Right ventricle myocardium superior (tissue), 1 donor: ENCODE results near the gene AVEN. TPM values are rescaled to one million over a fixed set of nuclear protein-coding genes. Genes with fewer than 3 reads are reported as not detected.

Experiments used
- ATAC-seq: fragments of 200-7000 bp; cut with Tn5 transposase; one replicate; pipeline ENCODE4 v1.9.1; 2020; ENCODE audit warnings: mild to moderate bottlenecking; ENCODE audit not compliant: poor library complexity
- DNase-seq: peaks from one replicate; pipeline ENCODE4 v3.0.0-alpha.2; 2020
- intact Hi-C: fragments of 100-400 bp; cut with DNase I; formaldehyde crosslinking; loops from one replicate; pipeline ENCODE4 v1.11.2; 2022
- total RNA-seq: library from RNA; stranded (reverse); fragmentation: NEBNext Ultra II Directional; extraction: Animal tissue kit (Norgen Biotek cat#: 25700); gene quantifications from one replicate; pipeline ENCODE4 v1.2.1, GENCODE V29; 2021
- donor health status: DM: no; HTN: yes; CAD: no; lungs with severe emphysema.

AVEN gene
- total RNA-seq, 1 donor from 2014 or later, result 30.6 TPM

DNA sequence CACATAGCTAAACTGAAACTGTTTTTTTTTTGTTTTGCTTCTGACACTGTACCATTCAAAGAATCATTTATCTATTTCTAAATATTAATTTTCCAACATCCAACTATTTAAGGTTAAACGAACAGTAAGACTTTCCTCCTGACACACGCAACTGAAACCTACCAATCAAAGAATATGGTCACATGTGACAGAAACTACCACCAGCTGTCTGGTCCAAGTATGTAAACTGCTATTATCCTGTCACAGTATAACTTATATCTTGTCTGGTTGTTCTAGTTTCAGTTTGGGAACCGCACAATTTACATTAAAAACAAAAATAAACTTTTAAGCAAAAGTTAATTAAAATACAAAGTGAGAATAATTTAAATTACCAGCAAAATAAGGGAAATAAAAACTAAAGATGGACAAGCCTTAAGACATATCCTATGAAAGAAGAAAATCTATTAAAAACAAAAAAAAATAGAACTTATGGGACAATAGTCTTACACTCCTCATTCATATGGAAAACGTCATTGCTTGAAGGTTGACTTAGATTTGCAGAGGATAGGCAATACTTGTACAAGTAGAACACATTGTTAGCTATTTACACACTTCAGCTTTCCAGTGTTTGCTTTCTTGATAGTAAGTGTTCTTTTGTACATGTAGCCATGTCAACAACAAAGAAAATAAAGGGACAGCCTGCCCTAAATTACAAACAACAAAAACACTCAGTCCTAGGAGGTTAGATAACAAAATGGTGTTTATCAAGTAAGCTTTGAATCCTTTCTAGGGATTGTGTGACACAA, 97.5 kb downstream of the AVEN start:
- DNase-seq, result no peak
- no peak for ATAC-seq
- intact Hi-C loops, result no loop called here

DNA sequence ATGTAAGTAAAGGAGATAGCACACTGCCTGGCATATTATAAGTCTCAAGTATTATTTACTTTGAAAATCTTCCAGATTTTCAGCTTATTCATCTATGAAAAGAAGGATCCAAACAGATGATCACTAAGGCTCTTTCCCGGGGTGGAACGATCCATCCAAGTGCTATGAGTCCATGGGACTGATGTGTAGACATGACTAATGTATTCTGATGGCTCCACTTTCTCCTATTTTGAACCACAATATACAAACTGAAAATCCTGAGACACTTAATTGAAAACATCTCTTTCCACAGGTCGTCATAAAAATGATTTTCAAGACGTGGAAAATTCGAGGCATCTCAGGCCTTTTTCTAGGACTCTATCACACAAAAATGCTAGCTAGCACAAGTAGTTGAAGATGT, 104.1 kb downstream of the AVEN start:
- ATAC-seq, result no peak
- DNase-seq, result no peak
- intact Hi-C loops, result no loop called here

DNA sequence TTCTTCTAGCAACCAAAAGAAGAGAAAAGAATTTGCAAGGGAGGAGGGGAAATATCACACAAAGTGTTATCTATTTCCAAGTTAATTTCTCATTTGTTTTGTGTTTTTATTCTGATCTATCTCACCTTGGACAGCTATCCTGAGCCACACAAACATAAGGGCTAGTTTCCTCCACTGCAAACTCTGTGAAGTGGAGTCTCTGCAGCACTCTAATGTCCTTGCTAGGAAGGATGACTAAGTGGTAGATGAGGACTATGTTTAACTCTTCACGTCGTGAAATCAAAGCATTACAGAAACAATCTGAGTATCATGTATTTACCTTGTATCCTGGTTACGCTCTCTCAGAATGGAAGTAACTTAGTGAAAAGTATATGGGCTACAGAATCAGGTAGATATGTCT, 104.6 kb downstream of the AVEN start:
- DNase-seq (no peak), ATAC-seq (no peak)
- intact Hi-C loops, result no loop called here

DNA sequence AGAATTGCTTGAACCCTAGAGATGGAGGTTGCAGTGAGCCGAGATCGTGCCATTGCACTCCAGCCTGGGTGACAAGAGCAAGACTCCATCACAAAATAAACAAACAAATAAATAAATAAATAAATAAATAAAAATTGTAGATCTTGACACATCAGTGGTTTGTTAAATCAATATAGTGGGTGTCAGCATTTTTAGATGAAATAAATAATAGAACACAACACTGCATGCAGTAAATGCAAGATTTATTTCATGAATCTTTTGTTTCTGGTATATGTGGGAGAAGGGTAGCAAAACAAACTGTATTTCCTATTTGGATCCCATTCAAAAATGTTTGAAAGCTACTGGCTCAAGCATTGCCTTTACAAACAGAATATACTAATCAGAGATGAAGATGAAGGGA, 106.3 kb downstream of the AVEN start:
- ATAC-seq (no peak), DNase-seq (no peak)
- intact Hi-C loops, result no loop called here

DNA sequence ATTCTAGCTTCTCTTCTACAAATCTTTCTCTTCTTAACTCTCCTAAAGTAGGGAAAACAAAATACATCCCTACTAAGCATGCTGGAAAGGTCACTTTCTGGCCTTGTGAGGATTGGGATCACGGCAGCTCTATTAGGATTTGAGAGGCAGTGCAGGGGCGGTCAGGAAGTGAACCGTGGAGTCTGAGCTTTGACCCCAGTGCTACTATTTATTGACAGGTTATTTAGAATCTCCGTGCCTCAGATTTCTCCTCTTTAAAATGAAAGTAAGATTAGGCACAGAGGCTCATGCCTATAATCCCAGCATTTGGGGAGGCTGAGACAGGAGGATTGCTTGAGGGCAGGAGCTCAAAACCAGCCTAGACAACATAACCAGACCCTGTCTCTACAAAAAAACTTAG, 112.7 kb downstream of the AVEN start:
- intact Hi-C loops, result no loop called here
- DNase-seq (no peak), ATAC-seq (no peak)

DNA sequence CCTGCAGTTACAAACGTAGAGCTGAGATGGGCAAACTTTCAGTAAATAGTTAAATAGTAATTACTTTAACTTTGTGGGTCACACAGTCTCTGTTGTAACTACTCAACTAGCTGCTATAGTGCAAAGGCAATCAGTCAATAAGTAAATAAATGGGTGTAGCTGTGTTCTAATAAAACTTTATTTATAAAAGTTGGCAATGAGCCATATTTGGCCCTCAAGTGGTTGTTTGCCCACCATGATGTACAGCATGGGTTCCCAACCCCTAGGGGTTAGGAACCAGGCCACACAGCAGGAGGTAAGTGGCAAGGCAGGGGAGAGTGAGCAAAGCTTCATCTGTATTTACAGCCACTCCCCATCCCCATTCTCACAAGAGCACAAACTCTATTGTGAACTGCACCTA, 115.6 kb downstream of the AVEN start:
- intact Hi-C loops, result no loop called here
- no peak for ATAC-seq
- DNase-seq, result no peak

DNA sequence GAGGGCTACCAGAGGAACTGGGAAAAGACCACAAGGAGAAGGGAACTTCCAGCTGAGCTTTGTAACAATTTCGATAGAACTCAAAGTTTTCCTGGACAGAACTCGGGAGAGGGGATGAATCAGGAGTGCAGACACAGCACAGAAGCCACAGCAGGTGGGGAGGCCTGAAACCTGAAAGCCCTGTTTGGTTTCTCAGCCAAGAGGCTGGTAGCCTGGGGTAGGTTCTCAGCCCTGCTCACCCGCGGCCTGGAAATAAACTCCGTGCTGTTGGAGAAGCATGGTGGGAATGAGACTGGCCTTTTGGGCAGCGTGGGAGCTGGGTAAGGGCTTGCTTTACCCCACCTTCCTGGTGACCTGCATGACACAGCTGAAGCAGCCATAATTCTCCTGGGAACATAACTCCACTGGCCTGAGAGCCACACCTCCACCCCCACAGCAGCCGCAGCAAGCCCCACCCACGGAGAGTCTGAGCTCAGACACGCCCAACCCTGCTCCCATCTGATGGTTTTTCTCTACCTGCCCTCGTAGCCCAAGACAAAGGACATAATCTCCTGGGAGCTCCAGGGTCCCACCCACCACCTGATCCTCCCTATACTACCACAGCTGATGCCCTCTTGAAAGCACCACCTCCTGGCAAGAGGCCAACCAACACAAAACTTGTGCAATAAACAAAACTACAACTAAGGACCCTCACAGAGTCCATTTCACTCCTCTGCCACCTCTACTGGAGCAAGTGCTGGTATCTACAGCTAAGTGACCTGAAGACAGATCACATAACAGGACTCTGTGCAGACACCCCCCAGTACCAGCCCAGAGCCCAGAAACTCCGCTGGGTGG, 123.2 kb downstream of the AVEN start:
- DNase-seq (no peak), ATAC-seq (no peak)
- intact Hi-C loops, result no loop called here

DNA sequence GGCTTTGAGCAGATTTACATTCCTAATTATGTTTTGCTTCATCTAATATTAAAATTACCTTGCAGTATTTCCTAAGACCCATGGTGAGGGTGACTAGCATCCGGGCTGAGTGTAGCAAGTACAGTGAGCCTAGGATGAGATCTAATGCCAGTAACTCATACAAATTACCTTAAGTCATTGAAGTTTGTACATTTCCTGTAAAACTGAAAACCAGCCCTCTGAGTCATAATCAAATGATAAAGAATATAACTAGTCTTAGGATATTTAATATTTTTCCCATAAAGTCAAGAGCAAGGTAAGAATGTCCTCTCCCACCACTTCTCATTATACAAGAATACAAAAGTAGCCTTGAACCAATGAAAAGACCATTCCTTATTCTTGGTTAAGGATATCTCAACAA, 125.5 kb downstream of the AVEN start:
- DNase-seq (no peak), ATAC-seq (no peak)
- intact Hi-C loops, result no loop called here

DNA sequence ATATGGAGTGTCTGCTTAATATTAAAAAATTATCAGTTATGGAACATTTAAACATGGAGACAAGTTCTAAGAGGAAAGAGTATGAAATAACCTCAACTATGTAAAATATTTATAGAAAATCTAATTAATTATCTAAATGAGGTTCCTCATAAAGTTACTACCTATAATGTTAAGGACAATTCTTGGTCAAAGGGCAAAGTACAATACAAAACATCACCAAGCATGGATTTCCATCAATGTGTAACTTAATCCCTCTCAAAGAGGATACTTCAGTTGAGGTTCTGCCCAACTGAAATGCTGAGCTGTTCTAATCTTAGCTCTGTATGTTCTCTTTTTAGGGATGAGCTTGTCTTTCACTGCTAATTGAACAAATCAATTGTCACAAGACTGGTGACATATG, 126.7 kb downstream of the AVEN start:
- DNase-seq (no peak), ATAC-seq (no peak)
- intact Hi-C loops, result no loop called here

DNA sequence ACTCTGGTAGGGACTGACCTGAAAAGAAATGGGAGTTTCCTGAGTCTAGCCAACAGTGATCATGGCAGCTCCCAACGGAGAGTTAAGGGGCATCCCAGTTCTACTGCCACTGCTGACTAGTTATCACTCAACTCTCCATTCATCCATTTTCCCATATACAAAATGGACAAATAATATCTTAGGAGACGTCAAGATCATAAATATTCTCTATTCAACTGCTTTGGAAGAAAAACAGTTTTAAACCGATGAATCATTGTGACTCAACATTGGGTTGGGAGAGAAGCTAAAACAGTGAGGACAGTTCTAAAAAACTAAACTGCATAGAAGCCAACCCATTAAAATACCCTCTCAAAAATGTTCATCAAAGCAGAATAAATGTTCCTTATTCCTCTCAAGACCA, 128.3 kb downstream of the AVEN start:
- DNase-seq (no peak), ATAC-seq (no peak)
- intact Hi-C loops, result no loop called here

DNA sequence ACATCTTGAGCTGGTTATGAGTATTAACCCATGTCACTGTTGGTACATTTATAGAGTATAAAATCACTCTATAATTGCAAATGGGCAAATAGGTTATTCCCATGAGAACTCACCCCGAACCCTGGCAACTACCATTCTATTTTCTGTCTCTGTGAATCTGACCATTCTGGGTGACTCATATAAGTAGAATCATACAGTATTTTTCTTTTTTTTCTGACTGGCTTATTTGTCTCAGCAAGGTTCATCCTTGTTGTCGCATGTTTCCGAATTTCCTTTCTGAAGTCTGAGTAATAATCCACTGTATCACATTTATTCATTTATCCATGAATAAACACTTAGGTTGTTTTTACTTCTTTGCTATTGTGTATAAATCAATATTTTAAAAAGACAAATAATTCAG, 130.6 kb downstream of the AVEN start:
- ATAC-seq (no peak), DNase-seq (no peak)
- intact Hi-C loops, result no loop called here

DNA sequence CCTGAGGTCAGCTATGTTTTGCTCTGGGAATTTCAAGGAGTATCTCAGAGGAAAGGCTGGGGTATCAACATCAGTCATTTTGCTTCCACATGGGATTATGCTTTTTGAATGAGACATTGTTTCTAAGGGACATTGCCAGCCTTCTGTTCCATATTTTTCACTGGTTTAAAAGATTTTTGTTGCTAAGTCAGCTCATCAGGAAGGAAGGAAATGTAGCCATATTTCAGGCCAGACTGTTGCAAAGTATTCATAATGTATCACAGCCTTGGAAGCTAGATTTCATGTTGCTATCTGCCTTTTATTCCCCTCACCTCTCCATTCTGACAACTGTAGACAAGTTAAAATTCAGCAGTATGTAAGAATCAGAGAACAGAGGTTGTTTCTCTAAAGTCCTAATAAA, 131.7 kb downstream of the AVEN start:
- ATAC-seq (no peak), DNase-seq (no peak)
- intact Hi-C loops, result no loop called here

DNA sequence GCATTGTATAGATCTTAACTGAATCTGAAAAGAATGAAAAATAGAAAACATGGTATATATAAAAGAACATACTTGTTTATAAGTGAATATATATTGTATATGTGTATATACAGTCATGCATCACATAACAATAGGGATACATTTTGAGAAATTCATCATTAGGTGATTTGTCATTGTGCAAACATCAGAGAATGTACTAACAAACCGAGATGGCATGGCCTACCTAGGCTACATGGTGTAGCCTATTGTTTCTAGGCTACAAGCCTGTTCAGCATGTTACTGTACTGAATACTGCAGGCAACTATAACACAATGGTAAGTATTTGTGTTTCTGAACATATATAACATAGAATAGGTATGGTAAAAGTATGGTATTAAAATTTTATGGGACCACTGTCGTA, 135.3 kb downstream of the AVEN start:
- intact Hi-C loops, result no loop called here
- ATAC-seq (no peak), DNase-seq (no peak)

DNA sequence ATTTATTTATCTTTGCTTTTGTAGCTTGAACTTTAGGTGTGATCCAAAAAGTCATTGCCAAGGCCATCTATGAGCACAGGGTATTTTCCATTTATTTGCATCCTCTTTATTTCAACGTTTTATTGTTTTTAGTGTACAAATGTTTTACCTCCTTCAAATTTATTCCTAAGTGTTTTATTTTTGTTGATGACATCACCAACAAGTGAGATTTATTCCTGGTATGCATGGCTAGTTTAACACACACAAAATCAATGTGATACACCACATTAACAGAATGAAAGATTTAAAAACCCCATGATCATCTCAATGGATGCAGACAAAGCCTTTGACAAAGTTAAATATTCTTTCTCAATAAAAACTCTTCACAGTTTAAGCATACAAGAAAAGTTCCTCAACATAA, 137.0 kb downstream of the AVEN start:
- no peak for DNase-seq

DNA sequence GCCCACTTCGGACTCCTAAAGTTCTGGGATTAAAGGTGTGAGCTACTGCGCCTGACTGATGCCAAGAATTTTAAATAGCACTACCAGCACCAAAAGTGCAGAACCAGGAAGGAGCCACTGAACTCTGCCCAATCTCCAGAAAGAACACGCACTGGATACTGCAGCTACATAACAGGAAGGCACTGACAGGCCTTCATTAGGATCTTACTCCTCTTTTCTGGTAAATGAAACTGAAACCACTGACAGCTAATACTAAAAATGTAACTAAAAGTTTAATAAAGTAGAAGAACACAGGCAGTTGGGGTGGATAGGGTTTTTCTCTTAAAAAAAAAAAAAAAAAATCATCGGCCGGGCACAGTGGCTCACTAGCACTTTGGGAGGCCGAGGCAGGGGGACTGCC, 144.8 kb downstream of the AVEN start:
- intact Hi-C loops, result no loop called here
- DNase-seq (no peak), ATAC-seq (no peak)

More for the DNA sequence above, 137.0 kb downstream of the AVEN start:
- ATAC-seq, result no peak
- intact Hi-C loops, result no loop called here

DNA sequence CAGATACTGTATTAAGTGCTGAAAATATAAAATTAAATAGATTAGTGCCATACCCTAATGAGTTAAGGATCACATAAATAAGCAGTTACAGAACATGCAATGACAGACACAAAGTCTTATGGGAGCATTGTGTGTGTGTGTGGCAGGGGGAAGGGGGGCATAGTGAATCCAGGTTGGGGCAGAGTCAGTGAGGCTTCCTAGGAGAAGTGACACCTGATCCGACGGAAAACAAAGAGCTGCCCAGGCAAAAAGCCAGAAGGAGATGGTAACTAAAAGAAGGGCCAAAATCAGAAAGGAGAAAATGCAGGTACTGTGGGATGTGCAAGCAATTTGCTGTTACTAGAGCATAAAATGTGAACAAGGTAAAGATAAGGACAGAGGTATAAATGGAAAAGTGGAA, 150.8 kb downstream of the AVEN start:
- ATAC-seq (no peak), DNase-seq (no peak)
- intact Hi-C loops, result no loop called here

DNA sequence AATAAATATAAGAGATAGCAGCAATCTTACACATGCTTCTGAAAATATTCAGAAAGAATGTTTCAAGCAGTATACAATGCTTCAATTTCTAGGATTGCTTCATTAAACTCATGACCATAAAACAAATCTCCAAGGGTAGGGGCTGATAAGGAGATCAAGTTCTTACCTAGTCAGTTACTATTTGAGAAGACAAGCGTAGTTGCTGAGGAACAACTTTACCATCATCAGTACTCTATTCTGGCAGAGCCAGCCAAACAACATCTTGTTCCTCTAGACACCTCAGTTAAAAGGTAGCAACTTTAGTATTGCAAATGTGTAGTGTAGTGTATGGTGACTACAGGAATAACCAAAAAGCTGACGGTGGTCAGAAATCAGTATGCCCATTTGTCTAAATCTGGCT, 156.1 kb downstream of the AVEN start:
- no peak for DNase-seq
- ATAC-seq, result no peak
- intact Hi-C loops, result no loop called here

DNA sequence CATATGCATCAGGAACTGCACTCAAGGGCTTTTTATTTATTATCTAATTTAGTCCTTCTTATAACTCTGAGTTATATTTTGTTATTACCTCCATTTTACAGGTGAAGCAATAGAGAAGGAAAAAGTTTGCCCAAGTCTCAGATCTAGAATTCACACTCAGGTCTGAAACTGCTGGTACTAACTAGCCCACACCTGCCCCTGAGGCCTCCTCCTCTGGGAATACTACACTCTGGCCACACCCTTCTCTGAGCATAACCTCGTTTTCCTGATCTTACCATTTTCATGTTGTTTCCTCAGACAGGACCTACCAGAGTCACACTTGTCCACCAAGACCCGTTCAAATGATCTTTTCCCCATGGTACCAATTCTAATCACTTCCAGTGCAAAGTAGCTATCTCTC, 164.8 kb downstream of the AVEN start:
- intact Hi-C loops, result no loop called here
- ATAC-seq, result no peak
- DNase-seq, result no peak

DNA sequence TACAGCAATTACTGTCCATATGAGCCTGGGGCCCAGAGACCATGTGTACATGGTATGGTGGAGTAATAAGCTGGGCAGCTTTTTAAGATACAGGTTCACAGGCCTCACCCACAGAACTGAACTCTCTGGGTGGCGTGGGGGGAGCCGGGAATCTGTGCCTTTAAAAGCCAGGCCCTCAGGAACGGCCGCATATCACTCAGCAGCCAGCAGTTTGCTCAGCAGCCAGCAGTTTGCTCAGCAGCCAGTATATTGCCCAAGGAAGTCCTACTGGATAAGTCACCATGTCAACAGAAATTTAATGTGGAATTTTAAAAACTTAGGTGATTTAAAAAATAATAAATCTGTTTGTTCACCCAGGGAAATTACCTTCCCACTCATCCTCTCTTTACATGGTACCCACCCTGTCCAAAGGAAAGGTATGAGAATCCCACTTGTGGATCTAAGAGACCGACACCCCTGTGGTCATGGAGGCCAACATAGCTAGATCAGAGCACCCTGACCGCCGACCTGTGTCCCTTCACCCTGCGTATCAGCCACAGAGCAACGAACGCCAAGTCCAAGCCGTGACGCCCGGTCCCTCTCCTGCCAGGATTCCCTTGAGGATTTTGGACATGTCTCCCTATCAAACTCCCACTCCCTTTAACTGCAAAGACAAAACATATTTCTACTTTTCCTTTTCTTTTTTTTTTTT, 166.4 kb downstream of the AVEN start:
- intact Hi-C loops, result no loop called here
- DNase-seq, result no peak
- ATAC-seq, result no peak

DNA sequence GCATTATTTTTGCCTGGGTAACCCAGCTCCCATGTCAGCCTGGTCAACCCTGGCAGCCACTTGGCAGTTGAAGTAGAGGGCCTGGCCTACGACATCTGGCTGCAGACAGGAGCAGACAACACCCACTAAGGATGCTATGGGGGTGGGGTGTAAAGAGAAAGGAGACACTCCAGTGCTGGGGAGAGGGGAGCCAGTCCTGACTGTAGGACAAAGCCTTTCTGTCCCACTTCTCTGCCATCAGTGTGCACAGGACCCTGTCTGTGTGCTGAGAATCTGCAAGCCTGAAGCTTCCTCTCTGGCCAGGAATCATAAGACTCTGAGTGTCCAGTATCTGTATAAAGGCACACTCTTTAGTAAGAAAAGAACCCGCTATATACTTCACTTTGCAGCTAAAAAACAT, 167.0 kb downstream of the AVEN start:
- ATAC-seq, result no peak

More for the DNA sequence above, 167.0 kb downstream of the AVEN start:
- no peak for DNase-seq
- intact Hi-C loops, result no loop called here
